WTC11 (cell line): ENCODE data around the gene ASIC1. TPM values are rescaled to one million over a fixed set of nuclear protein-coding genes. Genes with fewer than 3 reads are reported as not detected.

Experiments used
- ATAC-seq: fragments of 200-7000 bp; cut with Tn5 transposase; 2 replicates; pipeline ENCODE4 v1.10.0; 2021; ENCODE audit warnings: mild to moderate bottlenecking, moderate library complexity
- CTCF ChIA-PET: fragments of 300-600 bp; sonication (Branson Sonifier 250); formaldehyde crosslinking; loops from one replicate; lab custom pipeline; 2021; ENCODE audit warnings: antibody characterized with exemption; lab: Charles Lee
- POLR2A ChIA-PET: fragments of 350-600 bp; sonication (Branson Sonifier 250); formaldehyde crosslinking; loops from one replicate; lab custom pipeline; 2021; ENCODE audit warnings: antibody characterized with exemption; lab: Charles Lee
- DNase-seq: peaks from one replicate; pipeline ENCODE4 v3.0.0; 2021; ENCODE audit warnings: low spot score
- H3K27ac Mint-ChIP-seq: 2 replicates; pipeline ENCODE4 v1.8.0; 2021; ENCODE audit warnings: mixed read lengths
- H3K27me3 Mint-ChIP-seq: 2 replicates; pipeline ENCODE4 v1.8.0; 2021; ENCODE audit warnings: low read depth, mild to moderate bottlenecking, moderate library complexity, mixed read lengths
- H3K36me3 Mint-ChIP-seq: 2 replicates; pipeline ENCODE4 v1.8.0; 2021; ENCODE audit warnings: mixed read lengths
- H3K4me1 Mint-ChIP-seq: 2 replicates; pipeline ENCODE4 v1.8.0; 2022; ENCODE audit warnings: mixed read lengths
- H3K4me3 Mint-ChIP-seq: 2 replicates; pipeline ENCODE4 v1.8.0; 2021; ENCODE audit warnings: mild to moderate bottlenecking, moderate library complexity, mixed read lengths
- H3K9me3 Mint-ChIP-seq: 2 replicates; pipeline ENCODE4 v1.8.0; 2021; ENCODE audit warnings: mixed read lengths
- ATF3 ChIP-seq: sonication (generic); formaldehyde crosslinking; conservative IDR thresholded peaks from 2 replicates; pipeline ENCODE4 v1.8.1; 2022; ENCODE audit warnings: mild to moderate bottlenecking, missing genetic modification reagents
- CBFB ChIP-seq: sonication (generic); formaldehyde crosslinking; IDR thresholded peaks from 2 replicates; pipeline ENCODE4 v1.8.1; 2022; ENCODE audit warnings: mild to moderate bottlenecking, low read depth, missing genetic modification reagents
- FOXP1 ChIP-seq: sonication (generic); formaldehyde crosslinking; IDR thresholded peaks from 2 replicates; pipeline ENCODE4 v1.8.0; 2022; ENCODE audit warnings: missing genetic modification reagents, mild to moderate bottlenecking, moderate library complexity, borderline replicate concordance
- FOXP4 ChIP-seq: sonication (generic); formaldehyde crosslinking; IDR thresholded peaks from 2 replicates; pipeline ENCODE4 v1.8.0; 2022; ENCODE audit warnings: mild to moderate bottlenecking, missing genetic modification reagents
- JUN ChIP-seq: sonication (generic); formaldehyde crosslinking; IDR thresholded peaks from 2 replicates; pipeline ENCODE4 v1.8.0; 2023; ENCODE audit warnings: mild to moderate bottlenecking, missing genetic modification reagents
- MXD4 ChIP-seq: fragments of 250-450 bp; sonication (Bioruptor Pico); IDR thresholded peaks from 2 replicates; pipeline ENCODE4 v1.8.0; 2021; ENCODE audit warnings: mild to moderate bottlenecking, moderate library complexity, borderline replicate concordance
- NR3C1 ChIP-seq: sonication (generic); formaldehyde crosslinking; conservative IDR thresholded peaks from 2 replicates; pipeline ENCODE4 v1.8.1; 2023; ENCODE audit warnings: low read depth, mild to moderate bottlenecking, missing genetic modification reagents
- SMAD3 ChIP-seq: sonication (generic); formaldehyde crosslinking; IDR thresholded peaks from 2 replicates; pipeline ENCODE4 v1.8.0; 2022; ENCODE audit warnings: missing genetic modification reagents, mild to moderate bottlenecking, borderline replicate concordance
- SMAD4 ChIP-seq: sonication (generic); formaldehyde crosslinking; IDR thresholded peaks from 2 replicates; pipeline ENCODE4 v1.8.0; 2022; ENCODE audit warnings: mild to moderate bottlenecking, missing genetic modification reagents
- TEAD1 ChIP-seq: sonication (generic); formaldehyde crosslinking; IDR thresholded peaks from 2 replicates; pipeline ENCODE4 v1.8.0; 2022; ENCODE audit warnings: mild to moderate bottlenecking, missing genetic modification reagents
- TEAD4 ChIP-seq: sonication (generic); formaldehyde crosslinking; IDR thresholded peaks from 2 replicates; pipeline ENCODE4 v1.8.0; 2022; ENCODE audit warnings: mild to moderate bottlenecking, missing genetic modification reagents
- TP53 ChIP-seq: sonication (generic); formaldehyde crosslinking; IDR thresholded peaks from 2 replicates; pipeline ENCODE4 v1.8.1; 2023; ENCODE audit warnings: mild to moderate bottlenecking, missing genetic modification reagents
- USF2 ChIP-seq: sonication (generic); formaldehyde crosslinking; IDR thresholded peaks from 2 replicates; pipeline ENCODE4 v1.8.1; 2023; ENCODE audit warnings: mild to moderate bottlenecking, missing genetic modification reagents, moderate library complexity
- ZNF263 ChIP-seq: sonication (generic); formaldehyde crosslinking; IDR thresholded peaks from 2 replicates; pipeline ENCODE4 v1.8.1; 2022; ENCODE audit warnings: low read depth, mild to moderate bottlenecking, moderate library complexity, missing genetic modification reagents
- ZNF317 ChIP-seq: sonication (generic); formaldehyde crosslinking; IDR thresholded peaks from 2 replicates; pipeline ENCODE4 v1.8.1; 2023; ENCODE audit warnings: low read depth, mild to moderate bottlenecking, moderate library complexity, missing genetic modification reagents, borderline replicate concordance
- ZNF671 ChIP-seq: fragments of 250-450 bp; sonication (Bioruptor Pico); IDR thresholded peaks from 2 replicates; pipeline ENCODE4 v1.8.0; 2021; ENCODE audit warnings: mild to moderate bottlenecking
- ZSCAN18 ChIP-seq: fragments of 250-450 bp; sonication (Bioruptor Pico); IDR thresholded peaks from 2 replicates; pipeline ENCODE4 v2.1.2; 2022; ENCODE audit warnings: mild to moderate bottlenecking, moderate library complexity
- total RNA-seq: library from RNA; stranded (reverse); gene quantifications from 3 replicates; pipeline ENCODE4 v1.2.3, GENCODE V29; 2021
- TF ChIP-seq, protein P1 (sequence below): fragments of 250-450 bp; sonication (Bioruptor Pico); IDR thresholded peaks from 2 replicates; pipeline ENCODE4 v1.8.0; 2021; ENCODE audit warnings: mild to moderate bottlenecking
- TF ChIP-seq, protein P2 (sequence below): fragments of 250-450 bp; sonication (Bioruptor Pico); IDR thresholded peaks from 2 replicates; pipeline ENCODE4 v1.9.0; 2021; ENCODE audit warnings: mild to moderate bottlenecking, borderline replicate concordance

The ASIC1 gene
- total RNA-seq, 1 experiment from 2014 or later, result 4.9 TPM

DNA sequence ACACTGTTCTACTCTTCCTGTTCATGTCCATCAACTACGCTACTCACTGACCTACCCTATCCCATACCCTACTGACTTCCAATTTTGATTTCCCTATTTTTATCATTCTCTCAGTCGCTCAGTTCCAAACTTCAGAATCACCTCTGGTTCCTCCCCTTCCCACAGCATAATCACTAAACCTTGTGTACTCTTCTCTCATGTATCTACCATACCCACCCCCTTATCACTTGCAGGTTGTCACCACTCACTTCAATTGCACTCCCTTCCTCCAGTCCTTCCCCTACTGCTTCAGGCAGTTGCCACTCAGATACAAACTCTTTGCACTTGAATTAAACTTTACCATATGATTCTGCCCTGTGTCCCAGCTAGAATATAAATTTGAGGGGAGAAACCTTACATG, 38.4 kb upstream of the ASIC1 start (continued):
- TF ChIP-seq SMAD4 (CRISPR knock-in tag) (no peak), TP53 (CRISPR knock-in tag) (no peak), ZNF671 (CRISPR knock-in tag) (no peak), JUN (CRISPR knock-in tag) (no peak), ZNF317 (CRISPR knock-in tag) (no peak), TEAD4 (CRISPR knock-in tag) (no peak), MXD4 (CRISPR knock-in tag) (no peak)
- TF ChIP-seq, protein P1, sequence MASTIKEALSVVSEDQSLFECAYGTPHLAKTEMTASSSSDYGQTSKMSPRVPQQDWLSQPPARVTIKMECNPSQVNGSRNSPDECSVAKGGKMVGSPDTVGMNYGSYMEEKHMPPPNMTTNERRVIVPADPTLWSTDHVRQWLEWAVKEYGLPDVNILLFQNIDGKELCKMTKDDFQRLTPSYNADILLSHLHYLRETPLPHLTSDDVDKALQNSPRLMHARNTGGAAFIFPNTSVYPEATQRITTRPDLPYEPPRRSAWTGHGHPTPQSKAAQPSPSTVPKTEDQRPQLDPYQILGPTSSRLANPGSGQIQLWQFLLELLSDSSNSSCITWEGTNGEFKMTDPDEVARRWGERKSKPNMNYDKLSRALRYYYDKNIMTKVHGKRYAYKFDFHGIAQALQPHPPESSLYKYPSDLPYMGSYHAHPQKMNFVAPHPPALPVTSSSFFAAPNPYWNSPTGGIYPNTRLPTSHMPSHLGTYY (CRISPR knock-in tag), result no peak

DNA sequence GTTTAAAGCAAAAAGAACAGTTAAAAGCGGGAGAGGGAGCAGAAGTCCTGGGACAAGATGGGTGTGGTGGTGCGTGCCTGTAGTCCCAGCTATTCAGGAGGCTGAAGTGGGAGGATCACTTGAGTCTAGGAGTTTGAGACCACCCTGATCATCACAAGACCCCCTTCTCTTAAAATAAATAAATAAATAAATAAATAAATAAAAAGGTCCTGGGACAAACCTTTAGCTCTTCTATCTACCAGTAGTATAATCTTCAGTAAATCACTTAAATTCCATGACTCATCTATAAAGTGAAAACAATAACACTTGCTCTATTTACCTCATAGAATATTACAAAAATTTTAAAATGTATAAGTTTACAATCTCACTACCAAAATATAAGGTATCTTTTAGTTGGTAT, 37.9 kb upstream of the ASIC1 start:
- POLR2A ChIA-PET, result no interaction called here
- no peak for DNase-seq
- no peak for ATAC-seq
- Mint-ChIP-seq H3K27ac (peak overlapping the region; percentile 74; the same call in 1 of the 2 replicates), H3K27me3 (no peaks in the 10 kb centered on the region), H3K36me3 (peaks cover 11% of the 10 kb centered on the region), H3K4me3 (no peak overlapping the region), H3K4me1 (peaks cover 17% of the 10 kb centered on the region), H3K9me3 (no peaks in the 10 kb centered on the region)
- TF ChIP-seq, protein P2, sequence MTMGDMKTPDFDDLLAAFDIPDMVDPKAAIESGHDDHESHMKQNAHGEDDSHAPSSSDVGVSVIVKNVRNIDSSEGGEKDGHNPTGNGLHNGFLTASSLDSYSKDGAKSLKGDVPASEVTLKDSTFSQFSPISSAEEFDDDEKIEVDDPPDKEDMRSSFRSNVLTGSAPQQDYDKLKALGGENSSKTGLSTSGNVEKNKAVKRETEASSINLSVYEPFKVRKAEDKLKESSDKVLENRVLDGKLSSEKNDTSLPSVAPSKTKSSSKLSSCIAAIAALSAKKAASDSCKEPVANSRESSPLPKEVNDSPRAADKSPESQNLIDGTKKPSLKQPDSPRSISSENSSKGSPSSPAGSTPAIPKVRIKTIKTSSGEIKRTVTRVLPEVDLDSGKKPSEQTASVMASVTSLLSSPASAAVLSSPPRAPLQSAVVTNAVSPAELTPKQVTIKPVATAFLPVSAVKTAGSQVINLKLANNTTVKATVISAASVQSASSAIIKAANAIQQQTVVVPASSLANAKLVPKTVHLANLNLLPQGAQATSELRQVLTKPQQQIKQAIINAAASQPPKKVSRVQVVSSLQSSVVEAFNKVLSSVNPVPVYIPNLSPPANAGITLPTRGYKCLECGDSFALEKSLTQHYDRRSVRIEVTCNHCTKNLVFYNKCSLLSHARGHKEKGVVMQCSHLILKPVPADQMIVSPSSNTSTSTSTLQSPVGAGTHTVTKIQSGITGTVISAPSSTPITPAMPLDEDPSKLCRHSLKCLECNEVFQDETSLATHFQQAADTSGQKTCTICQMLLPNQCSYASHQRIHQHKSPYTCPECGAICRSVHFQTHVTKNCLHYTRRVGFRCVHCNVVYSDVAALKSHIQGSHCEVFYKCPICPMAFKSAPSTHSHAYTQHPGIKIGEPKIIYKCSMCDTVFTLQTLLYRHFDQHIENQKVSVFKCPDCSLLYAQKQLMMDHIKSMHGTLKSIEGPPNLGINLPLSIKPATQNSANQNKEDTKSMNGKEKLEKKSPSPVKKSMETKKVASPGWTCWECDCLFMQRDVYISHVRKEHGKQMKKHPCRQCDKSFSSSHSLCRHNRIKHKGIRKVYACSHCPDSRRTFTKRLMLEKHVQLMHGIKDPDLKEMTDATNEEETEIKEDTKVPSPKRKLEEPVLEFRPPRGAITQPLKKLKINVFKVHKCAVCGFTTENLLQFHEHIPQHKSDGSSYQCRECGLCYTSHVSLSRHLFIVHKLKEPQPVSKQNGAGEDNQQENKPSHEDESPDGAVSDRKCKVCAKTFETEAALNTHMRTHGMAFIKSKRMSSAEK (CRISPR knock-in tag), result no peak
- TF ChIP-seq NR3C1 (no peak), CBFB (CRISPR knock-in tag) (no peak), FOXP1 (CRISPR knock-in tag) (no peak), TEAD1 (no peak), FOXP4 (CRISPR knock-in tag) (no peak), SMAD3 (CRISPR knock-in tag) (no peak)
- CTCF ChIA-PET, result interaction anchor here (0.7 to 1.7 kb wide), 3 partner anchors 13 to 51 kb away, joined by 3 to 4 read pairs (median 3); no protein-coding TSS in a partner anchor

DNA sequence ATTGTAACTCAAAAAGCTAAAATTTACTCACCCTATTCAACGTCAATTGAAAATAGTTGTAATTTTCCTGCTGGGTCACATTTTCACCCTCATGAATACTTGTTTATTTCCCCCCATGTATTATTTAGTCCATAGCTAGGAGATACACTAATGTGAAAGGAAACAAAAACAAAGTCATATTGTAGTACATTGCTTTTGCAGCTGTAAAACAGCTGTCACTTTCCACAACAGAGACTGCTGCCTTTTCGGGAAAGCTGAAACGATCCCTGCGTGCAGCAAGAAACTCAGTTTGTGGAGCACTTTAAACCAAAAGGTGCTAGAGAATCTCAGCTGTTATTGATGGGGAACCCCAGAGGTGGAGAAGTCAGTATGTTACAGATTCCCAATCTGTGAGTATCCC, 36.4 kb upstream of the ASIC1 start:
- CTCF ChIA-PET, result interaction anchor here (0.6 to 1.2 kb wide), 2 partner anchors 41 to 75 kb away, joined by 3 to 4 read pairs; no protein-coding TSS in a partner anchor
- DNase-seq (no peak), ATAC-seq (no peak)
- Mint-ChIP-seq H3K27ac (peak overlapping the region; percentile 31; the same call in 1 of the 2 replicates), H3K4me1 (peaks cover 21% of the 10 kb centered on the region), H3K36me3 (0 out of 2 replicates have a peak, but pooled peaks cover 6% of the 10 kb centered on the region), H3K4me3 (no peak overlapping the region), H3K9me3 (no peaks in the 10 kb centered on the region), H3K27me3 (no peaks in the 10 kb centered on the region)
- POLR2A ChIA-PET, result no interaction called here
- TF ChIP-seq USF2 (CRISPR knock-in tag), result no peak
- no peak for TF ChIP-seq JUN (CRISPR knock-in tag)
- TF ChIP-seq NR3C1, result no peak
- TF ChIP-seq ZNF263 (CRISPR knock-in tag), result no peak
- no peak for TF ChIP-seq ATF3 (CRISPR knock-in tag)
- TF ChIP-seq ZSCAN18, result no peak
